Ovary (tissue), 9 donors: Measurements from ENCODE around the gene ATRN. TPM values are rescaled to one million over a fixed set of nuclear protein-coding genes. Genes with fewer than 3 reads are reported as not detected.

Source experiments
- DNase-seq, 5 donors: peaks; one replicate each; pipeline ENCODE4 v3.0.0-alpha.2; 2019 to 2020
- H3K27ac ChIP-seq, 2 donors: fragments of 200-600 bp; one replicate each; pipeline versions ENCODE4 v1.5.1 to v1.8.0; 2019 to 2022
- H3K27me3 ChIP-seq: fragments of 200-600 bp; one replicate; pipeline ENCODE4 v1.8.0; 2022
- H3K36me3 ChIP-seq: fragments of 200-600 bp; sonication (generic); one replicate; pipeline ENCODE4 v1.5.1; 2019
- H3K4me1 ChIP-seq: one replicate; pipeline ENCODE4 v1.8.1; 2013; ENCODE audit warnings: mild to moderate bottlenecking, moderate library complexity; ENCODE audit not compliant: insufficient read depth
- H3K4me3 ChIP-seq: fragments of 200-600 bp; sonication (generic); one replicate; pipeline ENCODE4 v1.5.1; 2017
- H3K9me3 ChIP-seq, 2 donors: fragments of 200-600 bp in 1 of 2; sonication (generic) in 1 of 2; one replicate each; pipeline versions ENCODE4 v1.5.1 to v1.8.1; 2013 to 2019; ENCODE audit warnings: mild to moderate bottlenecking in 1 of 2, moderate library complexity in 1 of 2
- CTCF ChIP-seq, 3 donors: fragments of 450-650 bp in 2 of 3; fragments of 200-600 bp in 1 of 3; IDR thresholded peaks; one replicate each; pipeline versions ENCODE4 v1.5.1 to v1.8.0; 2016 to 2022; ENCODE audit warnings: antibody characterized with exemption in 3 of 3, mild to moderate bottlenecking in 1 of 3
- EP300 ChIP-seq: sonication (generic); formaldehyde crosslinking; IDR thresholded peaks from one replicate; pipeline ENCODE4 v1.6.1; 2017; ENCODE audit warnings: antibody characterized with exemption
- POLR2A ChIP-seq: fragments of 450-650 bp; IDR thresholded peaks from one replicate; pipeline ENCODE4 v1.6.1; 2017; ENCODE audit warnings: antibody characterized with exemption, mild to moderate bottlenecking, moderate library complexity
- WGBS, 3 donors: extraction: QIAGEN DNeasy Blood & Tissue Kit in 1 of 3; methylation state at CpG; one replicate each; pipeline versions ENCODE4 v1.1.5 to v1.1.7; 2013 to 2017; 5-methylcytosine and 5-hydroxymethylcytosine counted together
- intact Hi-C, 4 donors: fragments of 100-400 bp; cut with DNase I; formaldehyde crosslinking; loops; one replicate each; pipeline versions ENCODE4 v1.11.0 to v1.15.1; 2022 to 2023
- polyA plus RNA-seq, 2 donors: library from polyadenylated mRNA; stranded (reverse); fragments of 200-250 nt in 1 of 2; fragments of 350-450 nt in 1 of 2; fragmentation: Illumina TruSeq in 1 of 2; extraction: RNeasy Lipid Tissue Mini Kit (QIAGEN cat#74804) in 1 of 2; gene quantifications; one replicate each; pipeline ENCODE4 v1.2.3, GENCODE V29; 2013 to 2014
- total RNA-seq, 7 donors: library from RNA; depleted of rRNA in 2 of 7; stranded (reverse); fragments of >200 nt in 2 of 7; fragmentation: NEBNext Ultra II Directional in 3 of 7; extraction: Animal tissue kit (Norgen Biotek cat#: 25700) in 3 of 7; gene quantifications; one replicate each; pipeline versions ENCODE4 v1.1.0 to v1.2.4, GENCODE V29; 2016 to 2023
- donor health status: DM: no; HTN: no; CAD: no; lungs with moderate emphysema.
- donor health status: DM: no; HTN: no; CAD: no.
- donor health status: Bipolar disorder and iron deficiency.
- donor health status: DM: yes; HTN: yes; CAD: no.
- donor health status: DM: no; HTN: no; CAD: no.
- donor health status: DM: yes; HTN: yes; CAD: no.

ATRN gene
- total and polyA plus RNA-seq, 9 donors = 10.3 to 46.2 (median 23.6) TPM

- 14 to 54% (median 40%) methylated on average over 3 of the region's 3 CpGs for WGBS, 3 donors
- TF ChIP-seq EP300 (no peak), POLR2A (no peak), CTCF (IDR thresholded peaks at IDR 0.05) (no peak)
- no peak for DNase-seq
- Histone ChIP-seq H3K4me3 (no peak overlapping the region), H3K27ac (peak overlapping the region in 1 of 2 donors; percentile 31), H3K27me3 (no peaks in the 10 kb centered on the region), H3K36me3 (no peaks in the 10 kb centered on the region), H3K4me1 (no peaks in the 10 kb centered on the region), H3K9me3 (no peaks in the 10 kb centered on the region)
- intact Hi-C loops = no loop called here
Measured at GRCh38 chr20:3539311-3540107, 68.7 kb downstream of the ATRN start.

GRCh38 chr20:3541887-3542721 lies 71.3 kb downstream of the ATRN start:
- TF ChIP-seq CTCF (IDR thresholded peaks at IDR 0.05) (no peak), POLR2A (no peak), EP300 (no peak)
- Histone ChIP-seq H3K9me3 (no peaks in the 10 kb centered on the region), H3K27me3 (no peaks in the 10 kb centered on the region), H3K4me1 (no peaks in the 10 kb centered on the region), H3K27ac (no peak overlapping the region), H3K36me3 (no peaks in the 10 kb centered on the region), H3K4me3 (no peak overlapping the region)
- DNase-seq = no peak
- intact Hi-C loops = no loop called here
- whole genome bisulfite sequencing, 3 donors = 67 to 70% (median 68%) methylated on average over 5 of the region's 5 CpGs

GRCh38 chr20:3543901-3544507 lies 73.2 kb downstream of the ATRN start:
- 91 to 97% (median 95%) methylated on average over 6 of the region's 6 CpGs for WGBS, 3 donors
- intact Hi-C loops = no loop called here
- TF ChIP-seq CTCF (IDR thresholded peaks at IDR 0.05) = no peak
- TF ChIP-seq POLR2A = no peak
- Histone ChIP-seq H3K4me1 (no peaks in the 10 kb centered on the region), H3K36me3 (no peaks in the 10 kb centered on the region), H3K27me3 (no peaks in the 10 kb centered on the region), H3K4me3 (no peak overlapping the region), H3K9me3 (no peaks in the 10 kb centered on the region), H3K27ac (no peak overlapping the region)
- DNase-seq = no peak

GRCh38 chr20:3545401-3545925 lies 74.6 kb downstream of the ATRN start:
- Histone ChIP-seq H3K4me3 (no peak overlapping the region), H3K27me3 (no peaks in the 10 kb centered on the region), H3K4me1 (no peaks in the 10 kb centered on the region), H3K27ac (no peak overlapping the region), H3K9me3 (no peaks in the 10 kb centered on the region), H3K36me3 (no peaks in the 10 kb centered on the region)
- no peak for DNase-seq
- 72 to 78% (median 75%) methylated on average over 1 of the region's 1 CpG for WGBS, 3 donors
- intact Hi-C loops = no loop called here
- TF ChIP-seq POLR2A (no peak), EP300 (no peak), CTCF (IDR thresholded peaks at IDR 0.05) (no peak)
